NCI-H1105 (cell line): Measurements from ENCODE around the gene LCN10.

Source experiments
- DNase-seq: peaks from one replicate; lab custom pipeline; 2025; lab: John Stamatoyannopoulos, UW

LCN10 gene

DNA sequence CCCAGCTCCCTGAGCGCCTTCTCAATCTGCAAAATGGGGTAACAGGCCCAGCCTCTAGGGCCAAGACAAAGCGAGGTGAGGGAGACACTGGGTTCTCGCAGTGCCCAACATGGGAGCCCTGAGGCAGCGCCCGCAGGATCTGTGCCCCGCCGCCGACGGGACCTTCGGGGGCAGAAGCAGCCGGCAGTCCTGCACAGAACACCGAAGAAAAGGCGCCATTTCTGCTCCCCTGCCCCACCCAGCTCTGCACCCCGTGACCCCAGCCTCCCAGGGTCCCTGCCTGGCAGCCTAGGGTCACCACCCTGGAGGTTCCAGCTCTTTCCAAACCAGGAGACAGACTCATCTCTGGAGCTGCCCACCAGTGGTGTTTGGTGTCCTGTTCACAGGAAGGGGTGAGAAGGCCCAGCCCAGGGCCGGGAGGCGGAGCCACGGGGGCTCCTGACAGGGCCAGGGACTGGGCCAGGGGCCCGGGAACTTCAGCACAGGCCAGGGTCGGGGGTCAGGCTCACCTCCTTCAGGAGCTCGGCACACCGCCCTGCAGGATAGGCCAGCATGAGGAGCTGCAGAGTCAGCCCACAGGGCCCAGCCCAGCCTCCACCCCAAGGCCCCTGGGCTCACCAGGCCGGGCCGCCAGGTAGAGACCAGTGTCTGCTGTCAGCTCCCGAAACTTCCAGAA is 12.0 kb upstream of the LCN10 start:
- no peak for DNase-seq

DNA sequence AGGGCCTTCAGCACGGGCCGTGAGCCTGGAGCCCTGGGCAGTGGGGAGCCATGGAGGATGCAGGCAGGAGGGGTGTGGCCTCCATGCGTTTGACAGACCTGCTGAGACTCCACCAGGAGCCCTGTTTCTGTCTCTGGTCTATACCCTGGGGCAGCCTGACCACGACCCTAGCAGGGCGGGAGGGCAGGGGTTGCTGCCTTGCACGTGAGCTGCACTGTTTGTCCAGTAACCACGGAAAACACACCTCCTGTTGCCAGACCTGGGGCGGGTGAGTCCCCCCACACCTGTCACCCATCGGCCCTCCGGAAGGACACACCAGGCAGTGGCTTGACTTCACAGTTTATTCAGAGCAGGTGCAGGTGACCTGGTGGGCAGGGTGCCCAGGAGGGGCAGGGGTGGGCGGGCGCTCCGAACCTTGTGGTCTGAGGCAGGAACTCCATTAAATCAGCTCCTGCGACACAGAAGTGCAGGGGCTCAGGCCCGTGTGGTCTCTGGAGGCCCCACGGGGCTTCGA is 11.4 kb upstream of the LCN10 start:
- DNase-seq, result peak; percentile 18

DNA sequence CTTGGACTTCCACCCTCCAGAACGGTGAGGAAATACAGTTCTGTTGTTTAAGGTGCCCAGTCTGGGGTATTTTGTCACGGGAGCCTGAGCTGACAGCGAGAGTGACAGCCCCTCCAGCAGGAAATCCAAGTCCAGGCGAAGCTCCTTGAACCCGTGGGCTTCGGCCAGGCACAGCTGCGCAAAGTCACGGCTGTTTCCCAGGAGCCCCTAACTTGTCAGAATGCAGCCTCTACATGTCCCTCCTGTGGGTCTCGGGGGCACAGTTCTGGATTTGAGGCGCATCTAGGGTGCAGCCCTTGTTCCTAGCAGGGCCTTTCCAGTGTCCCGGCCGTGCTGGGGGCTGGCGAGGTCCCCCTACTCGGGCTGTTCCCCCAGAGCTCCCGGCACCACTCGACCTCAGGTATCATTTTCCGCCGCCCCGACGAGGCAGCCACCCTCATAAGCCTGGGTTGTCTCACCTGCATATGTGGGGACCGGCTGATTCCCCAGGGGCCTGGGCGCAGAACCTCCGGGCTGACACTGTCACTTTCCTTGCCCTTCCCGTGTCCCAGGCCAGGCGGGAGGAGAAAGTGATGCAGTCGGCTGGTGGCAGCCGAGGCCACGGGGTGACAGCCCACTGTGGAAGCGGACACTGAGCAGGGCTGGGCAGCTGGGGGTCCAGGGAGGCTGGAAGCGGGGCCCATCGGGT is 10.8 kb upstream of the LCN10 start:
- DNase-seq, result no peak

DNA sequence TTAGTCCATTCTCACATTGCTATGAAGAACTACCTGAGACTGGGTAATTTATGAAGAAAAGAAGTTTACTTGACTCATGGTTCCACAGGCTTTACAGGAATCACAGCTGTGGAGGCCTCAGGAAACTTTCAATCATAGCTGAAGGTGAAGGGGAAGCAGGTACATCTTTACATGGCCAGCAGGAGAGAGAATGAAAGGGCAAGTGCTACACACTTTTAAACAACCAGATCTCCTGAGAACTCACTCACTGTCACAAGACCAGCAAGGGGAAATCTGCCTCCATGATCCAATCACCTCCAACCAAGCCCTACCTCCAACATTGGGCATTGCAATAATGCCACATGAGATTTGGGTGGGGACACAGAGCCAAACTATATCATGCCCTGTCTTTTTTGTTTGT is 9.1 kb upstream of the LCN10 start:
- no peak for DNase-seq

DNA sequence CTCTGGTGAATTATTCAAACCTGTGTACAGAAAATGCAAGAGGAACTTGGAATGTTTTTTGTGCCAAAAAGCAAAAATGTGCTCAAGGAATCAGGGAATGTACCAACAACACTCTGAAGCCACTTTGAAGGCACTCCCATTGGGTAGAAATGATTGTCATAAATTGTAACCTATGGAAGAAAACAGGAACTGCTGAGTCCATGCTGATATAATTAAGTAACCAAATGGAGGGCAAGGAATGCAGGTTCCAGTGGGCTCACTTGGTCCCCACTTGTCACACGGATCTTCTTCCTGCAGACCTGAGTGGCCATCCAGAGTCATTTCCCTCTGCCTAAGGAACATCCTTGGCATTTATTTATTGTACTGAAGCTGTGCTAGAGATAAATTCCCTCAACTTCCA is 8.5 kb upstream of the LCN10 start:
- no peak for DNase-seq

DNA sequence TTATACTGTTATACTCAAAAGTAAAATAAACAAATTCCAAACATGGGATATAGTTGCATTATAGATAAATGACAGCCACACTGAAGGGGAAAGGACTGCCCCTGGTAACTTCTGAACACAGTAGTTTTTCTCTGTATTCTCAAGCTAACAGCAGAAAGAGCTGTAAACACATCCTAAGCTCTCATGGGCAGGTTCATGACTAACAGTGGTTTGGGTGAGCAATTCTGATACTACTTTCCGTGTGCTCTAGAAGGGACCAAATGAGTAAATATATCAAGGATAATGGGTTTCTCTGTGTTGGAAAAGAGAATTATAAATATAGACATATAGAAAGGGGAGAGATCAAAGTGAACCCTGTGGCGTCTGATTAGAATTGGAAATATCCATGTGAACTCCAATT is 7.8 kb upstream of the LCN10 start:
- DNase-seq, result no peak

DNA sequence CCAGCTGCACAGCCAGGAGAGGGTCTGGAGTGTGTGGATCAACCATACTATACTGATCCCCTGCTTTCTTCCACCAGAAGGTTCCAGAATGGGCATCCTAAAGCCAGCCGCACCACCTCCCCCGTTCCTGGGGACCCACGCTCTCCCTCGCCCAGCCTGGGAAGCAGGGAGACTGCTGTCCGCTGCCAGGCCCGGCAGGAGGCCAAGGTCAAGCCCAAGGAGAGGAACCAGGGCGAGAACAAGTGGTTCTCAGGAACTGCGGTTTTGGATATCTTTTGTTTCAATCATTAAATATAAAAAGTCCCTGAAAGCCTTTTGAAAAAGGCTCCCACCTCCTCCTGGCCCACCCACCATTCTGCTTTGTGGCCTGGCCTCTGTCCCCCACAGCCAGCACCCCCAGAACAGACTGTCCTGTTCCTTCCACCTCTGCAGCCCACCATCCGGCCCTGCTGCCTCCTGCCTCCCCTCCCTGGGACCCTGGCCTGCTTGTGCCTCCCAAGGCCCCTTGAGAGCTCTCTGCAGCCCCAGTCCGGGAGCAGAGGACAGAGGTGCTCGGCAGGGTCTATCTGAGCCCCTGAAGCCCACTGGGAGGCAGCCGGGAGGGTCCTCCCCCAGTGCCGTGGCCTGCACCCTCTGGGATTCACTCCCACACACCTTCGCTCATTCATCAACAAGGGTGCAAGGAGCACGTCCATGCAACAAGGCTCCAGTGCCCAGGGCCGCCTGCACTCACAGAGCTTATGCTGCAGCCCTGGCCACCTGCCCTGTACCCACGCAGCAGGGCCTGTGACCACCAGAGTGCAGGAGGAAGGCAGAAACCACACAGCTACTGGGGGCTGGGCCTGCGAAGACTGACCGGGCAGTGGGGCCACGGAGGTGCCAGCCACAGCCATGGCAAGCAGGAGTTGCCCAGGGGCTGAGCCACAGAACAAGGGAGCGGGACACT is 6.2 kb upstream of the LCN10 start:
- no peak for DNase-seq

DNA sequence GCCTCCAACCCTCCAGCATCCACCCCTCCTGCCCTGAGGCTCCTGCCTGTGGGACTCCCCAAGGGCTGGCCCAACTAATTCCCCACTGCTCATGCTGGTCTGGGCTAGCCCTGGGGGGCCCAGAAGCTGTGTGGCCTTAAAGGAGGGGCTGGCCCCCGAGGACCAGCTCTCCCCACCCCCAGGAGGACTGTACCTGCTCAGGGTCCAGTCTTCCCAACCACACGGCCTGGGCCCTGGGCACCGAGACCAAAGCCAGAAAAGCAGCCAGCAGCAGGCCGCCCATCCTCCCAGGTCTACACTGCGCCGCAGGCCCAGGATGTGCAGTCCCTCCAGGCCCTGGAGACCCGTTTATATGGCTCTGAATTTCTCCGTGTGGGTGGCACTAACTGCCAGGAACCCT is 5.5 kb upstream of the LCN10 start, which contains the start of gene LCN6:
Gene LCN6, minus strand, starts transcription at position 325 of the 400 bp plus-strand sequence. Its CDS starts 42 bp downstream, at position 283.
- DNase-seq, result no peak

DNA sequence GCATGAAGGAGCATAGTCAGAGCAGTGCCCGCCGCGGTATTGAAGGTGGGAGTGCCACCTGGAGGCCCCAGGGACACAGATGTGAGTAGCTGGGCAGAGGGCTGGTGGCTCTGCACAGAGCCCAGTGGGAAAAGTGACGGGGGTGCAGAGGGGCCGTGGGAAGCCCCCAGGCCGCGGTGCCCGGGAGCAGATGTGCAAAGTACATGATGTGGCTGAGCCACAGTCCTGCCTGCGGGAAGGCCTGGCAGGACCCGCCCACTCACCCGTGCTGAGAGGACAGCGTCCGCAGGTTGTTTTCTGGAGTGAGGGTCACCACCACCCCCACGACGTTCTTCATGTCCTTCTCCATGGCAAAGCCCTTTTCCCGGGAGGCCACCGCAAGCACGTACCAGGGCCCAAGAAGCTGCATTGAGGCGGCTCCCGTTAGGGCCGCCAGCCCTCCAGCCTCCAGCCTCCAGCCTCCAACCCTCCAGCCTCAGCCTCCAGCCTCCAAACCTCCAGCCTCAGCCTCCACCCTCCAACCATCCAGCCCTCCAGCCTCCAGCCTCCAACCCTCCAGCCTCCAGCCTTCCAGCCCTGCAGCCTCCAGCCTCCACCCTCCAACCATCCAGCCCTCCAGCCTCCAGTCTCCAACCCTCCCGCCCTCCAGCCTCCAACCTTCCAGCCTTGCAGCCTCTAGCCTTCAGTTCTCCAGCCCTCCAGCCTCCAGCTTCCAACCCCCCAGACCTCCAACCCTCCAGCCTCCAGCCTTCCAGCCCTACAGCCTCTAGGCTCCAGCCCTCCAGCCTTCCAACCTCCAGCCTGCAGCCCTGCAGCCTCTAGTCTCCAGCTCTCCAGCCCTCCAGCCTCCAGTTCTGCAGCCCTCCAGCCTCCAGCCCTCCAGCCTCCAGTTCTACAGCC is 4.7 kb upstream of the LCN10 start:
- no peak for DNase-seq

DNA sequence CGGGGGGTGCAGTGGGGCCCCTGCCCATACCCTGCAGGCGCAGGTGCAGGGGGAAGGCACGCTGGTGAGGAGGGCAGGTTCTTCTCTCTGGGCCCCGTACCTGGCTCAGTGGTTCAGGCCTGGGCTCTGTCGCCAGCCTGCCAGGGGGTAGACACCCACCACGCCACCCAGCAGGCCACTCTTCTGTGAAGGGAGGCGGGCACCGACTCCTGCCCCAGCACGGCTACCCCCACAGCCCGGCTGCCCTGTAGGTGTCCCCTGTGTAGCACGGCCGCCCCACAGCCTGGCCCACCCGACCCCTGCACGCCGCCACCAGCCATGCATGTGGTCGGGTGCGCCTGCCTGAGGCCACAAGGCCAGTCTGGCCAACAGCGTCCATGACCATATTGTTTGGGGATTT is 3.9 kb upstream of the LCN10 start:
- no peak for DNase-seq

DNA sequence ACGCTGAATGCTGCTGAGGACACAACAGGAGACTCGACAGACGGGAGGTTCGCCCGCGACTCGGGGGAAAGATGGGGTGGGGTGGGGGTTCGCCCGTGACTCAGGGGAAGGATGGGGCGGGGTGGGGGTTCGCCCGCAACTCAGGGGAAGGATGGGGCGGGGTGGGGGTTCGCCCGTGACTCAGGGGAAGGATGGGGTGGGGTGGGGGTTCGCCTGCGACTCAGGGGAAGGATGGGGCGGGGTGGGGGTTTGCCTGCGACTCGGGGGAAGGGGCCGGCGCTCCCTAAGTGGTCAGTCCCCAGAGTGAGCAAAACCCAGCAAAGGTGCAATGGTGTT is 3.4 kb upstream of the LCN10 start:
- no peak for DNase-seq

DNA sequence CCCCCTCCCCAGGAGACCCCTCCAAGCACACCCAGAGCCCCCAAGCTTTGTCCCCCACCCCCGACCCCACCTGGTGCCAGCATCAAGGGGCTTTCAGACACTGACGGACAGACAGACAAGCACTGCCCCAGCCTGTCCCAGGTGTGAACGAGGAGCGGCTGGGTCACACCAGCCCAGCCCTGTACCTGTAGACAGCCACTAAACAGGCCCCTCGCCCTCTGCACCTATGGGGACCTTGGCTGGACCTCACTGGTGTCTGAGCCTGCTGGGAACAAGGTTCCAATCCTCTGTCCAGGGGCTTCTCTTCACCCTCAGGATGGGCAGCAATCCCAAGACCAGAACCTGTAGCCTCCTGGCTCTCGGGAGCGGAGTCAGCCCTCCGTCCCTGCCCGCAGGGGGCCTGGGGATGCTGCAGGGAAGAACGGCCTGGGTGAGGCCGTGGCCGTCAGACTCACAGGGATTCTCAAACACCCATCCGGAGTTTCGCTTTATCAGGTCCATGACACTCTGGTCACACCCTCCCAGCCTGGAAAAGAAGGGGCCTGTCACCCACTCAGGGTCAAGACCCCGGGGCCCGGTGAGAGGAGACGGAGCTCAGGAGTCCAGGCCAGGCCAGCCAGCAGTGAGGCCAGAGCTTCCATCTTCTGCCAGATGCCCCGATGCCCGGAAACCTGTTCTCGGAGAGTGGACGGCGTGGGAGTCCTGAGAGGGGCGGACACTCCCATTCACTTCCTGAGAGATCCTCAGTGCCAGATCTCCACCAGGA is 2.8 kb upstream of the LCN10 start:
- no peak for DNase-seq

DNA sequence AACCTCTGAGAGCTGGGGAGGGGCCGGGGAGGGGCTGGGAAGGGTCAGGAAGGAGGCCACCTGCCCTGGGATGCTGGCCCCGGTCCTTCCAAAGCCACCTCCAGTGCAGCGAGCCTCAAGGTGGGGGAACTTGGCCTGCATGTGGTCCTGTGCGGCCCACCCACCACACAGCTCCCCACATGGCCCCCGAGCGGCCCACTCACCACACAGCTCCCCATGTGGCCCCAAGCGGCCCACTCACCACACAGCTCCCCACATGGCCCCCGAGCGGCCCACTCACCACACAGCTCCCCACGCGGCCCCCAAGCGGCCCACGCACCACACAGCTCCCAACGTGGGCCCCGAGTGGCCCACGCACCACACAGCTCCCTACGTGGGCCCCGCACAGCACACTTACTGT is 2.0 kb upstream of the LCN10 start:
- no peak for DNase-seq

DNA sequence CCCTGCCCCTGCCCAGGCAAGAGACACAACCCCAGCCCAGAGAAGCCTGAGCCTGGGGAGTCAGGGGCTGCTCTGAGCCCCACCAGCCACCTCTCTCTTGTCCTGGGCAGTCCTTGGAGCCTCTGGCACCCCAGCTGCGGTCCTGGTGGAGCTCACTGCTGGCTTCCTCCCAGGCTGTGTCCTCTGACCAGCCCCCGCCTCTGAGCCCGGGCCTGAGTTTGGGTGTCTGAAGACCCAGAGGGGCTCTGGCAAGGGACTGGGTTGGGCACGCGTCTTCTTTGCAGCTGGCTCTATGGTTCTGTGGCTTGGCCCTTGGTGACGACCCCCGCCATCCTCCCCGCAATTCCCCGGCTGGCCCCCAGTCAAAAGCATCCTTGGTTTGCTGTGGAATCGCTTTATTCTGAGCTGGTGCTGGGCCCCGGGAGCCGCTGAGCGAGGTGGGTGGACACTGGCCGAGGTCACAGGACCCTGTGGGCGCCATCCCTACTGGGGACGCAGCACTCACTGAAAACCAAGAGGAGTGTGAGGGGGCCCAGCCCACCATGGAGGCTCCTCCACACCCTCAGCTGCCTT is 985 bp upstream of the LCN10 start:
- no peak for DNase-seq

DNA sequence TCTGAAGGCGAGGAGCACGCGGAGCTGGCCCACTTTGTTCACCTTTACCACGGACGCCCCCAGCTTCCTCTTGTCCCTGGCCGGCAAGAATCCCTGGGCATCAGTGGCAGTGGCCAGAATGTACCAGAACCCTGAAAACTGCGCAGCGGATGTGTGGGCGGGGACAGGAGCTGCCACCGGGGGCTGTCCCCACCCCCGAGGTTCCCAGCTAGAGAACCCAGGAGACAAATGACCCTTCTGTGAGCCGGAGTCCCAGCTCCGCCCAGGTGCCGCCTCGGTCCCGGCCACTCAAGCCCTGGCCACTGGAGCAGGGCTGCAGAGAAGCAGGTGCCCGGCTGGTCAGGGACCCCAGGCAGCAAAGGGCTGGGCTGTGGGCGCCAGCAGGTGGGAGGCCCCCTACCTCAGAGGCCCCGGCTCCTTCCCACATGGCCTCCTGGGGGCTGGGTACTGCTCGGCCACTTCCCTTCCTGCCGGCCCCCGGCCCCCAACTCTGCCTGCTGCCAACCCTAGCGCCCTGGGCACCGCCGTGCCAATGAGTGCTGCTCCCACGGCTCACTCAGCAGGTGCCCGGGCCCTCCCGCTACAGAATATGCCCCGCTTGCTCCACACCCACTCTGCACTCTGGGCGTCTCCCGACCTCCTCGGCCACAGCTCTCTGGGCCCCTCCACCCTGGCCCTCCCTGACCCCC is 713 bp downstream of the LCN10 start:
- DNase-seq, result no peak

DNA sequence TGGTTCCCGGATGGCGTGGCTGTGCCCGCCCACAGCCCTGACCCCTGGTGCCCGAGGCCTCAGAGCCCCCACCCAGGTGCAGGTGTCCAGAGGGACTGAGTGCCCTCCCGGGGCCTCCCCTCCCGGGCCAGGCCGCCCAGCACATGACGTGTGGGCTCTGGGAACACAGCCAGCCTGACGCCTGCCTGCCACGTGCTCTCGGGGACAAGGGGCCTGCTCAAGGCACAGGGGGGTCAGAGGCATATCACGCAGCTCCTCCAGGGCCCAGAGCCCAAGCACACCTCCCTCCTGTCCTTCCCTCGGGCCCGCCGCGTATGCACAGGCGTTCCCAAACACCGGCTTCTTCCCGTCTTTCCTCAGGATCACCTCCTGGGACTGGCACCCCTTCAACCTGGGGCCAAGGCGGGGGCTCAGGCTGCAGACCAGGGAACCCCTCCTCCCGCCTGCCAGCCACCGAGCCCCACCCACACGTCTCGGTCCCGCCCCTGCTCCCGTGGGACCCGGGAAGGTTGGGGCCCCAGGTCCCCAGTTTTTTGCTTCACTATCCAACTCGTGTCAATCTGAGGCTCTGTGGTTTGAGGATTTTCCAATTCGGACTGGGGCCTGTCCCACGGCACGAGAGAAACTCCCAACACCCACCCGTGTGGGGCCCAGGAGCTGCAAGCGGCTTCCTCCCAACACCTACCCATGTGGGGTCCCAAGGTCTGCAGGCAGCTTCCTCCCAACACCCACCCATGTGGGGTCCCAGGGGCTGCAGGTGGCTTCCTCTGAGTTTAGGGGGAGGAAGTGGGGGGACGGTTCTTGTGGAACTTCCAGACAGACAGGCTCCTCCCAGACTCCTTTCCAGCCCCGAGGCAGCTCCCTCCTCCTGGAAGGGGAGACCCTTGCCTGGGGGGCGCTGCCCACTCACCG is 1.5 kb downstream of the LCN10 start:
- DNase-seq, result no peak

DNA sequence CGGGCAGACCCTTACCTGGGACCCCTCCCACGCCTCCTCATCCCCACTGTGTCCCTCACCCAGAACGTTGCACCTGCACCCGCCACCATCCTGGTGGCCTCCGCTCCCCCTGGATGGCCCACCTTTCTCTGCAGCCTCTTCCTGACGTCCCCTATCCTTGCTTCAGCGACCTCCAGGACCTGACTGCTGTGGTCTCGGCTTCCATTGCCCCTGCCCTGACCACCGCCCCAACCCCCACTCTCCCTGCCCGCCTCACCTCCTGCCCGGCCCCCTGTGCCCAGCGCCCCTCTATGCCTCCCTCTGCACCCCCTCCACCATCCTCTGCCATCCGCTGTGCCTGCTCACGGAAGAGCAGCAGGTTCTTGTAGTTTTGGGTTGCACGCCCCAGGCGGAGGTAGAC is 2.2 kb downstream of the LCN10 start:
- DNase-seq, result no peak

DNA sequence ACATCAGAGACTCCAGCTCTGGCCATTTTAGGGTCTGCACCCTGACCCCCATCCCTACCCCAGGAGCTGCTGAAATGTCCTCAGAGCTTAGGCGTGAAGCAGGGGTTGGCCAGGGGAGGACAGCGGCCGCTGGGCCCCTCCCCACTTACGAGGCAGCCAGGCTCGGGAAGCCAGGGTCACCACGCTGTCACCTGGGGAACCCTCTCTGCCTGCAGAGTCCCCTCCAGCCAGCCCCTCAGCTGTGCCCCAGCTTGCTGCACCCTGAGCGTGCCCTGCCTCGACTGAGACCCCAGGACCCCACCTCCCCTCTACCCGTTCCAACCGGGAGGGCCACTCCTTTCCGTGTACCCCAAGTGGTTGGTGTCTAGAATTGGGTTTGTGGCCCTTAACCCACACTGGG is 2.7 kb downstream of the LCN10 start:
- DNase-seq, result no peak

DNA sequence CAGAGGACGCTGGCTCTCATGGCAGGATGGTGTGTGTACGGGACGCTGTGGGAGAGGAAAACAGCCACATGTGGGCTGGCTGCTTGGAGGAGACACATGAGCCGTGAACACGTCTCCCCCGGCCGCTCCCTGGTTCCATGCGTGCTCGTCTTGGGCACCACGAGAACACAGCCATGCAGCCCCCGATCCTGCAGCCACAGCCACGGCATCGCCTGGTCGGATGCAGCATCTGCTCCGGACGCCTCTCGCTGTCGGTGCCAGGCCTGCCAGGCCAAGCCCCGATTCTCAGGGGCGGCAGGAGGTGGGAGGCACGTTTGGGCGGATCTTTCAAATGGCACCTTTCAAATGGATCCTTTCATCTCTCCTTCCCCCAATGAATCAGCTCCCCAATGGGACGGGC is 3.2 kb downstream of the LCN10 start:
- no peak for DNase-seq
